HepG2 (cell line): ENCODE results near the gene RREB1. TPM values are rescaled to one million over a fixed set of nuclear protein-coding genes. Genes with fewer than 3 reads are reported as not detected.
A peak's percentile ranks its signal among the peaks of the same experiment; 100 is the strongest.

ENCODE experiments used
- FOXA1 ChIP-seq, 2 experiments: fragments of 450-650 bp in 1 of 2; sonication (generic) in 1 of 2; formaldehyde crosslinking in 1 of 2; IDR thresholded peaks; 2 replicates each; pipeline versions ENCODE4 v1.4.0 to v1.6.1; 2016 to 2020; ENCODE audit warnings: missing genetic modification reagents in 1 of 2
- GPN1 ChIP-seq: sonication (generic); formaldehyde crosslinking; IDR thresholded peaks from 2 replicates; pipeline ENCODE4 v1.5.1; 2020; ENCODE audit warnings: missing genetic modification reagents, borderline replicate concordance
- HNF4A ChIP-seq: sonication (generic); formaldehyde crosslinking; IDR thresholded peaks from 2 replicates; pipeline ENCODE4 v1.4.0; 2020; ENCODE audit warnings: missing genetic modification reagents
- MTA1 ChIP-seq: sonication (generic); formaldehyde crosslinking; IDR thresholded peaks from 2 replicates; pipeline ENCODE4 v1.4.0; 2020; ENCODE audit warnings: missing genetic modification reagents, mild to moderate bottlenecking, borderline replicate concordance
- RBAK ChIP-seq: sonication (generic); formaldehyde crosslinking; IDR thresholded peaks from 2 replicates; pipeline ENCODE4 v1.5.1; 2020; ENCODE audit warnings: mild to moderate bottlenecking, missing genetic modification reagents
- RFXAP ChIP-seq: sonication (generic); formaldehyde crosslinking; IDR thresholded peaks from 2 replicates; pipeline ENCODE4 v1.4.0; 2020; ENCODE audit warnings: missing genetic modification reagents, borderline replicate concordance
- SMARCE1 ChIP-seq: fragments of 450-650 bp; IDR thresholded peaks from 2 replicates; pipeline ENCODE4 v1.6.1; 2017; ENCODE audit warnings: borderline replicate concordance
- SP140L ChIP-seq: sonication (generic); formaldehyde crosslinking; IDR thresholded peaks from 2 replicates; pipeline ENCODE4 v1.4.0; 2020; ENCODE audit warnings: missing genetic modification reagents, borderline replicate concordance
- TBP ChIP-seq: sonication (generic); formaldehyde crosslinking; IDR thresholded peaks from 2 replicates; pipeline ENCODE4 v1.5.0; 2020; ENCODE audit warnings: missing genetic modification reagents
- ZBTB20 ChIP-seq: sonication (generic); formaldehyde crosslinking; IDR thresholded peaks from 2 replicates; pipeline ENCODE4 v1.8.1; 2023; ENCODE audit warnings: missing genetic modification reagents, low read depth, mild to moderate bottlenecking, borderline replicate concordance
- ZFP36L1 ChIP-seq: sonication (generic); formaldehyde crosslinking; IDR thresholded peaks from 2 replicates; pipeline ENCODE4 v1.8.0; 2022; ENCODE audit warnings: mild to moderate bottlenecking, missing genetic modification reagents, moderate library complexity
- ZFP37 ChIP-seq: sonication (generic); formaldehyde crosslinking; IDR thresholded peaks from 2 replicates; pipeline ENCODE4 v1.4.0; 2020; ENCODE audit warnings: missing genetic modification reagents, borderline replicate concordance
- ZNF207 ChIP-seq: fragments of 450-650 bp; IDR thresholded peaks from 2 replicates; pipeline ENCODE4 v1.6.1; 2016; ENCODE audit warnings: antibody characterized with exemption, borderline replicate concordance
- ZNF3 ChIP-seq: IDR thresholded peaks from 2 replicates; pipeline ENCODE4 v1.7.0; 2017; ENCODE audit warnings: inconsistent platforms
- ZNF546 ChIP-seq: sonication (generic); formaldehyde crosslinking; conservative IDR thresholded peaks from 2 replicates; pipeline ENCODE4 v1.8.1; 2023; ENCODE audit warnings: mild to moderate bottlenecking, missing genetic modification reagents
- ZNF550 ChIP-seq: sonication (generic); formaldehyde crosslinking; IDR thresholded peaks from 2 replicates; pipeline ENCODE4 v1.4.0; 2020; ENCODE audit warnings: mild to moderate bottlenecking, missing genetic modification reagents, borderline replicate concordance
- polyA plus RNA-seq, 8 experiments: library from polyadenylated mRNA; depleted of rRNA in 3 of 8; stranded (reverse) in 7 of 8; unstranded in 1 of 8; fragments of >200 nt; fragmentation: Illumina TruSeq in 4 of 8; extraction: Trizol in 4 of 8; gene quantifications; 2 replicates each; pipeline versions ENCODE4 v1.2.1 to v1.2.3, GENCODE V29; 2011 to 2016; ENCODE audit warnings: low read depth in 4 of 8, missing spikeins in 1 of 8, mixed read lengths in 1 of 8; ENCODE audit not compliant: insufficient read depth in 1 of 8
- total RNA-seq, 5 experiments: library from RNA; depleted of rRNA; stranded (reverse); fragments of >200 nt; fragmentation: Illumina TruSeq; extraction: Trizol; gene quantifications; 2 replicates each; pipeline ENCODE4 v1.2.3, GENCODE V29; 2016; ENCODE audit warnings: low read depth in 1 of 5
- TF ChIP-seq, protein P1 (sequence below): sonication (generic); formaldehyde crosslinking; IDR thresholded peaks from 2 replicates; pipeline ENCODE4 v1.4.0; 2020; ENCODE audit warnings: missing genetic modification reagents; ENCODE audit errors: not compliant biosample characterization
- TF ChIP-seq, protein P2 (sequence below): sonication (generic); formaldehyde crosslinking; IDR thresholded peaks from 2 replicates; pipeline ENCODE4 v1.5.0; 2020; ENCODE audit warnings: missing genetic modification reagents
- TF ChIP-seq, protein P3 (sequence below): IDR thresholded peaks from 2 replicates; pipeline ENCODE4 v1.6.1; 2018; ENCODE audit warnings: missing genetic modification reagents, mild to moderate bottlenecking, missing compliant biosample characterization
- TF ChIP-seq, protein P4 (sequence below): IDR thresholded peaks from 2 replicates; pipeline ENCODE4 v1.6.1; 2016; ENCODE audit warnings: low read depth, borderline replicate concordance
- TF ChIP-seq, protein P5 (sequence below): sonication (generic); formaldehyde crosslinking; IDR thresholded peaks from 2 replicates; pipeline ENCODE4 v1.5.0; 2020; ENCODE audit warnings: missing genetic modification reagents, mild to moderate bottlenecking, borderline replicate concordance
- TF ChIP-seq, protein P6 (sequence below): sonication (generic); formaldehyde crosslinking; conservative IDR thresholded peaks from 2 replicates; pipeline ENCODE4 v1.4.0; 2020; ENCODE audit warnings: missing genetic modification reagents

Gene RREB1
- total and polyA plus RNA-seq, 2 of the 13 experiments (the other 11 are each of a cell fraction or from before 2014, with no cell fraction given), result 6.1 to 23.2 TPM

DNA sequence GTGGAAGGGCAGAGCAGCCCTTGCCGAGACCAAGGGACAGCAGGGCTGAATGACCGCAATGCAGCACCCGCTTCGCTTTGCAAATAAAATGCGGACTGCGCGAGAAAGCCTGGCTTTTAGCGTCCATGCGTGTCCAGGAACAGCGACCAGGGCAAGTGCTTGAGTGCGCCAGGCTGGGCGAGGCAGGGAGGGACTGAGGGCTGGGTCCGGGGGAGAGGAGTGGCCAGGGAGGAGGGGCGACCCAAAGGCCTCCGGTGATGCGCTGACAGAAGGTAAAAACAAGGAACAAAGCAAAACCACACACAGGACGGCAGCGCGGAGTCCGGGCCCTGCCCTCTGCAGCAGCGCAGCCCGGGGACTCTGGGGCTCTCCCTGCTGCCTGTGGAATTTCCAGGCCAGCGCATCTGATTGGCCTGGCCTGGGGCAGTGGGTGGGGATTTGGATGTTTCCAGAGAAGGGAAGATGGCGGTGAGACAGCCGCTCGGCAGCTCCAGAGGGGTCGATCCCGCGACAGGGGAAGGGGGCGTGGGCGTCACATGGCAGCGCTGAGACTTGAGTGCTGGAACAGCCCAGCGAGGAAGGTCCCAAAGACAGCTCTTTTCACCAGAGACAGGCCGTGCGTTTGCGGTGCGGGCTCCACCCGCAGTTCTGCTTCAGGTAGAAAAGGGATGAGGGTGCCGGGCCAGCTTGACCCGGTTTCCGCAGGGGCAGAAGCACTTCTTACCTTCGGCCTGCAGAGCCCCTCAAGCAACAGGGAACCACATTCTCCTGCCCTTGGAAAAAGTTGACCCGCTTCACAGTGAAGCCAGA is 153.5 kb downstream of the RREB1 start (continued):
- TF ChIP-seq HNF4A (CRISPR knock-in tag), result peak; percentile 62; the same call in 1 of the 2 replicates
- peak; percentile 55; the same call in 1 of the 2 replicates for TF ChIP-seq MTA1 (CRISPR knock-in tag)
- TF ChIP-seq ZNF546 (CRISPR knock-in tag), result peak; percentile 60
- TF ChIP-seq, protein P1, sequence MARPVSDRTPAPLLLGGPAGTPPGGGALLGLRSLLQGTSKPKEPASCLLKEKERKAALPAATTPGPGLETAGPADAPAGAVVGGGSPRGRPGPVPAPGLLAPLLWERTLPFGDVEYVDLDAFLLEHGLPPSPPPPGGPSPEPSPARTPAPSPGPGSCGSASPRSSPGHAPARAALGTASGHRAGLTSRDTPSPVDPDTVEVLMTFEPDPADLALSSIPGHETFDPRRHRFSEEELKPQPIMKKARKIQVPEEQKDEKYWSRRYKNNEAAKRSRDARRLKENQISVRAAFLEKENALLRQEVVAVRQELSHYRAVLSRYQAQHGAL, result no peak
- TF ChIP-seq GPN1 (CRISPR knock-in tag), result no peak
- TF ChIP-seq, protein P2, sequence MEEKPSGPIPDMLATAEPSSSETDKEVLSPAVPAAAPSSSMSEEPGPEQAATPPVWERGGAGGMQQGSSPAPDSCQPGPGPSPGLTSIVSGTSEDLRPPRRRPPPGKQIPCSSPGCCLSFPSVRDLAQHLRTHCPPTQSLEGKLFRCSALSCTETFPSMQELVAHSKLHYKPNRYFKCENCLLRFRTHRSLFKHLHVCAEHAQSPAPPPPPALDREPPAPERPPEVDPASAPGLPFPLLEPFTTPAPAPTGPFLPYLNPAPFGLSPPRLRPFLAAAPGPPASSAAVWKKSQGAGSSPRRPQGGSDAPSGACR (CRISPR knock-in tag), result peak; percentile 90
- no peak for TF ChIP-seq SMARCE1
- peak; percentile 91 for TF ChIP-seq ZFP36L1 (CRISPR knock-in tag)
- no peak for TF ChIP-seq FOXA1 (IDR thresholded peaks at IDR 0.05)
- peak; percentile 19; the same call in 1 of the 2 replicates for TF ChIP-seq FOXA1 (CRISPR knock-in tag; IDR thresholded peaks at IDR 0.05)
- TF ChIP-seq RFXAP (CRISPR knock-in tag), result peak; percentile 86
- TF ChIP-seq, protein P3, sequence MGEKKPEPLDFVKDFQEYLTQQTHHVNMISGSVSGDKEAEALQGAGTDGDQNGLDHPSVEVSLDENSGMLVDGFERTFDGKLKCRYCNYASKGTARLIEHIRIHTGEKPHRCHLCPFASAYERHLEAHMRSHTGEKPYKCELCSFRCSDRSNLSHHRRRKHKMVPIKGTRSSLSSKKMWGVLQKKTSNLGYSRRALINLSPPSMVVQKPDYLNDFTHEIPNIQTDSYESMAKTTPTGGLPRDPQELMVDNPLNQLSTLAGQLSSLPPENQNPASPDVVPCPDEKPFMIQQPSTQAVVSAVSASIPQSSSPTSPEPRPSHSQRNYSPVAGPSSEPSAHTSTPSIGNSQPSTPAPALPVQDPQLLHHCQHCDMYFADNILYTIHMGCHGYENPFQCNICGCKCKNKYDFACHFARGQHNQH (CRISPR knock-in tag), result peak; percentile 81; the same call in 1 of the 2 replicates
- peak; percentile 87; the same call in 1 of the 2 replicates for TF ChIP-seq SP140L (CRISPR knock-in tag)
- peak; percentile 60; the same call in 1 of the 2 replicates for TF ChIP-seq ZBTB20 (CRISPR knock-in tag)
- TF ChIP-seq, protein P4, sequence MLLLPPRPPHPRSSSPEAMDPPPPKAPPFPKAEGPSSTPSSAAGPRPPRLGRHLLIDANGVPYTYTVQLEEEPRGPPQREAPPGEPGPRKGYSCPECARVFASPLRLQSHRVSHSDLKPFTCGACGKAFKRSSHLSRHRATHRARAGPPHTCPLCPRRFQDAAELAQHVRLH (CRISPR knock-in tag), result peak; percentile 73
- TF ChIP-seq TBP, result no peak
- TF ChIP-seq ZNF207, result no peak
- TF ChIP-seq, protein P5, sequence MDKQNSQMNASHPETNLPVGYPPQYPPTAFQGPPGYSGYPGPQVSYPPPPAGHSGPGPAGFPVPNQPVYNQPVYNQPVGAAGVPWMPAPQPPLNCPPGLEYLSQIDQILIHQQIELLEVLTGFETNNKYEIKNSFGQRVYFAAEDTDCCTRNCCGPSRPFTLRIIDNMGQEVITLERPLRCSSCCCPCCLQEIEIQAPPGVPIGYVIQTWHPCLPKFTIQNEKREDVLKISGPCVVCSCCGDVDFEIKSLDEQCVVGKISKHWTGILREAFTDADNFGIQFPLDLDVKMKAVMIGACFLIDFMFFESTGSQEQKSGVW (CRISPR knock-in tag), result no peak
- TF ChIP-seq ZNF550 (CRISPR knock-in tag), result peak; percentile 86; the same call in 1 of the 2 replicates
- TF ChIP-seq, protein P6, sequence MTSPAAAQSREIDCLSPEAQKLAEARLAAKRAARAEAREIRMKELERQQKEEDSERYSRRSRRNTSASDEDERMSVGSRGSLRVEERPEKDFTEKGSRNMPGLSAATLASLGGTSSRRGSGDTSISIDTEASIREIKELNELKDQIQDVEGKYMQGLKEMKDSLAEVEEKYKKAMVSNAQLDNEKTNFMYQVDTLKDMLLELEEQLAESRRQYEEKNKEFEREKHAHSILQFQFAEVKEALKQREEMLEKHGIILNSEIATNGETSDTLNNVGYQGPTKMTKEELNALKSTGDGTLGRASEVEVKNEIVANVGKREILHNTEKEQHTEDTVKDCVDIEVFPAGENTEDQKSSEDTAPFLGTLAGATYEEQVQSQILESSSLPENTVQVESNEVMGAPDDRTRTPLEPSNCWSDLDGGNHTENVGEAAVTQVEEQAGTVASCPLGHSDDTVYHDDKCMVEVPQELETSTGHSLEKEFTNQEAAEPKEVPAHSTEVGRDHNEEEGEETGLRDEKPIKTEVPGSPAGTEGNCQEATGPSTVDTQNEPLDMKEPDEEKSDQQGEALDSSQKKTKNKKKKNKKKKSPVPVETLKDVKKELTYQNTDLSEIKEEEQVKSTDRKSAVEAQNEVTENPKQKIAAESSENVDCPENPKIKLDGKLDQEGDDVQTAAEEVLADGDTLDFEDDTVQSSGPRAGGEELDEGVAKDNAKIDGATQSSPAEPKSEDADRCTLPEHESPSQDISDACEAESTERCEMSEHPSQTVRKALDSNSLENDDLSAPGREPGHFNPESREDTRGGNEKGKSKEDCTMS, result no peak
- 0 out of 2 replicates have a peak, but pooled peaks have one; percentile 31 for TF ChIP-seq RBAK
- TF ChIP-seq ZFP37, result peak; percentile 76; the same call in 1 of the 2 replicates
- TF ChIP-seq ZNF3, result 0 out of 2 replicates have a peak, but pooled peaks have one; percentile 23
